ENCODE measurements around the gene SLX4IP. TPM values are rescaled to one million over a fixed set of nuclear protein-coding genes. Genes with fewer than 3 reads are reported as not detected.
A peak's percentile ranks its signal among the peaks of the same experiment; 100 is the strongest.

SLX4IP gene
- total RNA-seq, 1 experiment from 2014 or later = 7.4 TPM

DNA sequence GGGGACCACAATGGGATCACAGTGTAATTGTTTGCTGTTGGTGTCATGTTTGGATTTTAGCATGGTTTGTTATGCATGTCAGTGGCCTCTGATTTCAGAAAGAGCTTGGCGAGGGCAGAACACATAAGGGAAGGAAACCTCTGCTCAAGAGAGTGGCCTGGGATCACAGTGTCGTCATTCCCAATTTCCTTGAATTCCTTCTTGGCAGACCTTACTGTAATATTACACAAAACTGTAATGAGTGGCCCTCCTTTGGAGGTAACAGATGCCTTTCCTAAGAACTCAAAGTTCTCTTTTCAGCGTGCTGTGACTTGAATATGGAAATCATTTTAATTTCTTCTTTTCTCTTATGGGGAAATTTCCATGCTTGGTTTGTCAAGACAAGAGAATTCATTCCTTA, 191.8 kb downstream of the SLX4IP start (continued):
- TF ChIP-seq, protein P1, sequence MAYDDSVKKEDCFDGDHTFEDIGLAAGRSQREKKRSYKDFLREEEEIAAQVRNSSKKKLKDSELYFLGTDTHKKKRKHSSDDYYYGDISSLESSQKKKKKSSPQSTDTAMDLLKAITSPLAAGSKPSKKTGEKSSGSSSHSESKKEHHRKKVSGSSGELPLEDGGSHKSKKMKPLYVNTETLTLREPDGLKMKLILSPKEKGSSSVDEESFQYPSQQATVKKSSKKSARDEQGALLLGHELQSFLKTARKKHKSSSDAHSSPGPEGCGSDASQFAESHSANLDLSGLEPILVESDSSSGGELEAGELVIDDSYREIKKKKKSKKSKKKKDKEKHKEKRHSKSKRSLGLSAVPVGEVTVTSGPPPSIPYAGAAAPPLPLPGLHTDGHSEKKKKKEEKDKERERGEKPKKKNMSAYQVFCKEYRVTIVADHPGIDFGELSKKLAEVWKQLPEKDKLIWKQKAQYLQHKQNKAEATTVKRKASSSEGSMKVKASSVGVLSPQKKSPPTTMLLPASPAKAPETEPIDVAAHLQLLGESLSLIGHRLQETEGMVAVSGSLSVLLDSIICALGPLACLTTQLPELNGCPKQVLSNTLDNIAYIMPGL (CRISPR knock-in tag; IDR thresholded peaks at IDR 0.05) = no peak
- TF ChIP-seq, protein P2, sequence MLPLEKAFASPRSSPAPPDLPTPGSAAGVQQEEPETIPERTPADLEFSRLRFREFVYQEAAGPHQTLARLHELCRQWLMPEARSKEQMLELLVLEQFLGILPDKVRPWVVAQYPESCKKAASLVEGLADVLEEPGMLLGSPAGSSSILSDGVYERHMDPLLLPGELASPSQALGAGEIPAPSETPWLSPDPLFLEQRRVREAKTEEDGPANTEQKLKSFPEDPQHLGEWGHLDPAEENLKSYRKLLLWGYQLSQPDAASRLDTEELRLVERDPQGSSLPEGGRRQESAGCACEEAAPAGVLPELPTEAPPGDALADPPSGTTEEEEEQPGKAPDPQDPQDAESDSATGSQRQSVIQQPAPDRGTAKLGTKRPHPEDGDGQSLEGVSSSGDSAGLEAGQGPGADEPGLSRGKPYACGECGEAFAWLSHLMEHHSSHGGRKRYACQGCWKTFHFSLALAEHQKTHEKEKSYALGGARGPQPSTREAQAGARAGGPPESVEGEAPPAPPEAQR (CRISPR knock-in tag; IDR thresholded peaks at IDR 0.05) = no peak
- TF ChIP-seq MYBL2 (CRISPR knock-in tag; IDR thresholded peaks at IDR 0.05) (no peak), ZNF317 (CRISPR knock-in tag; IDR thresholded peaks at IDR 0.05; ENCODE audit: borderline replicate concordance, low read depth) (no peak), FOXP1 (CRISPR knock-in tag; IDR thresholded peaks at IDR 0.05; ENCODE audit: borderline replicate concordance) (no peak), NR2C2 (CRISPR knock-in tag; IDR thresholded peaks at IDR 0.05) (no peak), SMAD4 (CRISPR knock-in tag; IDR thresholded peaks at IDR 0.05) (no peak), NFE2L1 (CRISPR knock-in tag; IDR thresholded peaks at IDR 0.05) (no peak)
- TF ChIP-seq, protein P3, sequence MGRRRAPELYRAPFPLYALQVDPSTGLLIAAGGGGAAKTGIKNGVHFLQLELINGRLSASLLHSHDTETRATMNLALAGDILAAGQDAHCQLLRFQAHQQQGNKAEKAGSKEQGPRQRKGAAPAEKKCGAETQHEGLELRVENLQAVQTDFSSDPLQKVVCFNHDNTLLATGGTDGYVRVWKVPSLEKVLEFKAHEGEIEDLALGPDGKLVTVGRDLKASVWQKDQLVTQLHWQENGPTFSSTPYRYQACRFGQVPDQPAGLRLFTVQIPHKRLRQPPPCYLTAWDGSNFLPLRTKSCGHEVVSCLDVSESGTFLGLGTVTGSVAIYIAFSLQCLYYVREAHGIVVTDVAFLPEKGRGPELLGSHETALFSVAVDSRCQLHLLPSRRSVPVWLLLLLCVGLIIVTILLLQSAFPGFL (CRISPR knock-in tag; IDR thresholded peaks at IDR 0.05; ENCODE audit: borderline replicate concordance) = no peak
- TF ChIP-seq, protein P4, sequence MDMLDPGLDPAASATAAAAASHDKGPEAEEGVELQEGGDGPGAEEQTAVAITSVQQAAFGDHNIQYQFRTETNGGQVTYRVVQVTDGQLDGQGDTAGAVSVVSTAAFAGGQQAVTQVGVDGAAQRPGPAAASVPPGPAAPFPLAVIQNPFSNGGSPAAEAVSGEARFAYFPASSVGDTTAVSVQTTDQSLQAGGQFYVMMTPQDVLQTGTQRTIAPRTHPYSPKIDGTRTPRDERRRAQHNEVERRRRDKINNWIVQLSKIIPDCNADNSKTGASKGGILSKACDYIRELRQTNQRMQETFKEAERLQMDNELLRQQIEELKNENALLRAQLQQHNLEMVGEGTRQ (CRISPR knock-in tag; IDR thresholded peaks at IDR 0.05) = no peak
- TF ChIP-seq, protein P5, sequence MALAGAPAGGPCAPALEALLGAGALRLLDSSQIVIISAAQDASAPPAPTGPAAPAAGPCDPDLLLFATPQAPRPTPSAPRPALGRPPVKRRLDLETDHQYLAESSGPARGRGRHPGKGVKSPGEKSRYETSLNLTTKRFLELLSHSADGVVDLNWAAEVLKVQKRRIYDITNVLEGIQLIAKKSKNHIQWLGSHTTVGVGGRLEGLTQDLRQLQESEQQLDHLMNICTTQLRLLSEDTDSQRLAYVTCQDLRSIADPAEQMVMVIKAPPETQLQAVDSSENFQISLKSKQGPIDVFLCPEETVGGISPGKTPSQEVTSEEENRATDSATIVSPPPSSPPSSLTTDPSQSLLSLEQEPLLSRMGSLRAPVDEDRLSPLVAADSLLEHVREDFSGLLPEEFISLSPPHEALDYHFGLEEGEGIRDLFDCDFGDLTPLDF (CRISPR knock-in tag; IDR thresholded peaks at IDR 0.05) = no peak
- TF ChIP-seq, protein P6, sequence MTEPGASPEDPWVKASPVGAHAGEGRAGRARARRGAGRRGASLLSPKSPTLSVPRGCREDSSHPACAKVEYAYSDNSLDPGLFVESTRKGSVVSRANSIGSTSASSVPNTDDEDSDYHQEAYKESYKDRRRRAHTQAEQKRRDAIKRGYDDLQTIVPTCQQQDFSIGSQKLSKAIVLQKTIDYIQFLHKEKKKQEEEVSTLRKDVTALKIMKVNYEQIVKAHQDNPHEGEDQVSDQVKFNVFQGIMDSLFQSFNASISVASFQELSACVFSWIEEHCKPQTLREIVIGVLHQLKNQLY (CRISPR knock-in tag; IDR thresholded peaks at IDR 0.05) = no peak
- TF ChIP-seq, protein P7, sequence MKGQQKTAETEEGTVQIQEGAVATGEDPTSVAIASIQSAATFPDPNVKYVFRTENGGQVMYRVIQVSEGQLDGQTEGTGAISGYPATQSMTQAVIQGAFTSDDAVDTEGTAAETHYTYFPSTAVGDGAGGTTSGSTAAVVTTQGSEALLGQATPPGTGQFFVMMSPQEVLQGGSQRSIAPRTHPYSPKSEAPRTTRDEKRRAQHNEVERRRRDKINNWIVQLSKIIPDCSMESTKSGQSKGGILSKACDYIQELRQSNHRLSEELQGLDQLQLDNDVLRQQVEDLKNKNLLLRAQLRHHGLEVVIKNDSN (CRISPR knock-in tag; IDR thresholded peaks at IDR 0.05) = no peak

DNA sequence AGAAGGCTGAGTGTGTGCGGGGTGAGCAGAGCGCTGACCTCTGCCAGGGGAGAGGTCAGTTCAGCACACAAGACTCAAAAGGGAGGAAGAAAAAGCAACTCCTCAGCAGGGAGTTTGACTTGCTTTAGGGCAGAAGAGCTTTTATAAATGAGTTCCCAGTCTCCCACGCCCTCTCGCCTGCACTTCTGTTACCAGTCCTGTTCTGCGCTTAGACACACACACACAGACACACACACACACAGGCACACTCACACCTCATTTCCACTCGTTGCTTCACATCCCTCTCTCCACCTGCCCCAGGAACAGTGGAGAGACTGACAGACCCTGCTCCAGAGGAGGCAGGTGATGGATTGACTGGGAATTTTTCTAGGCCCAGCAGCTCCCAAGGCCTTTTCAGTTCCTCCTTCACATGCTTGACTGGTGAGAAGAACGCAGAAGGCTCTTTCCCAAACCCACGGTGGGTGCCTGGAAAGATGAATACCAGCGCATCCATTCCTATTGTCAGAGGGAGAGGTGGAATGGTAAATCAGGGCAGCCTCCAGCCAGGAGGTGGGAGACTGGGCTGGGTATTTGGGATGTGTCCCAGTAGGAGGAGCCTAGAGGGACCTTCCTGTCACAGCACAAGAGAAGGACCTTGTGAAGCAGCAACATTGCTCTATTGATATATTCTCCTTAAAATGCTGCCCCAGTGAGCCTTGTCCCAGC, 195.0 kb downstream of the SLX4IP start:
- Mint-ChIP-seq H3K27me3 (ENCODE audit: low read depth) (no peaks in the 10 kb centered on the region), H3K9me3 (no peaks in the 10 kb centered on the region), H3K4me3 (no peak overlapping the region), H3K36me3 (no peaks in the 10 kb centered on the region), H3K27ac (no peak overlapping the region), H3K4me1 (peaks cover 84% of the 10 kb centered on the region)
- ChIA-PET POLR2A (no interaction called here), CTCF (no interaction called here)
- ATAC-seq (peak; percentile 36), DNase-seq (ENCODE audit: low spot score) (no peak)
- TF ChIP-seq FOXJ3 (CRISPR knock-in tag; IDR thresholded peaks at IDR 0.05; ENCODE audit: borderline replicate concordance) (no peak), JAZF1 (CRISPR knock-in tag; IDR thresholded peaks at IDR 0.05) (no peak), IRF2 (CRISPR knock-in tag; IDR thresholded peaks at IDR 0.05; ENCODE audit: borderline replicate concordance, low read depth) (no peak), ZNF138 (CRISPR knock-in tag; conservative IDR thresholded peaks at IDR 0.05) (no peak), NFYB (CRISPR knock-in tag; conservative IDR thresholded peaks at IDR 0.05; ENCODE audit: low read depth) (no peak), EMX1 (CRISPR knock-in tag; IDR thresholded peaks at IDR 0.05) (no peak)
- TF ChIP-seq, protein P5 (CRISPR knock-in tag; IDR thresholded peaks at IDR 0.05) = no peak
- TF ChIP-seq, protein P2 (CRISPR knock-in tag; IDR thresholded peaks at IDR 0.05) = no peak
- TF ChIP-seq, protein P8, sequence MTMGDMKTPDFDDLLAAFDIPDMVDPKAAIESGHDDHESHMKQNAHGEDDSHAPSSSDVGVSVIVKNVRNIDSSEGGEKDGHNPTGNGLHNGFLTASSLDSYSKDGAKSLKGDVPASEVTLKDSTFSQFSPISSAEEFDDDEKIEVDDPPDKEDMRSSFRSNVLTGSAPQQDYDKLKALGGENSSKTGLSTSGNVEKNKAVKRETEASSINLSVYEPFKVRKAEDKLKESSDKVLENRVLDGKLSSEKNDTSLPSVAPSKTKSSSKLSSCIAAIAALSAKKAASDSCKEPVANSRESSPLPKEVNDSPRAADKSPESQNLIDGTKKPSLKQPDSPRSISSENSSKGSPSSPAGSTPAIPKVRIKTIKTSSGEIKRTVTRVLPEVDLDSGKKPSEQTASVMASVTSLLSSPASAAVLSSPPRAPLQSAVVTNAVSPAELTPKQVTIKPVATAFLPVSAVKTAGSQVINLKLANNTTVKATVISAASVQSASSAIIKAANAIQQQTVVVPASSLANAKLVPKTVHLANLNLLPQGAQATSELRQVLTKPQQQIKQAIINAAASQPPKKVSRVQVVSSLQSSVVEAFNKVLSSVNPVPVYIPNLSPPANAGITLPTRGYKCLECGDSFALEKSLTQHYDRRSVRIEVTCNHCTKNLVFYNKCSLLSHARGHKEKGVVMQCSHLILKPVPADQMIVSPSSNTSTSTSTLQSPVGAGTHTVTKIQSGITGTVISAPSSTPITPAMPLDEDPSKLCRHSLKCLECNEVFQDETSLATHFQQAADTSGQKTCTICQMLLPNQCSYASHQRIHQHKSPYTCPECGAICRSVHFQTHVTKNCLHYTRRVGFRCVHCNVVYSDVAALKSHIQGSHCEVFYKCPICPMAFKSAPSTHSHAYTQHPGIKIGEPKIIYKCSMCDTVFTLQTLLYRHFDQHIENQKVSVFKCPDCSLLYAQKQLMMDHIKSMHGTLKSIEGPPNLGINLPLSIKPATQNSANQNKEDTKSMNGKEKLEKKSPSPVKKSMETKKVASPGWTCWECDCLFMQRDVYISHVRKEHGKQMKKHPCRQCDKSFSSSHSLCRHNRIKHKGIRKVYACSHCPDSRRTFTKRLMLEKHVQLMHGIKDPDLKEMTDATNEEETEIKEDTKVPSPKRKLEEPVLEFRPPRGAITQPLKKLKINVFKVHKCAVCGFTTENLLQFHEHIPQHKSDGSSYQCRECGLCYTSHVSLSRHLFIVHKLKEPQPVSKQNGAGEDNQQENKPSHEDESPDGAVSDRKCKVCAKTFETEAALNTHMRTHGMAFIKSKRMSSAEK (CRISPR knock-in tag; IDR thresholded peaks at IDR 0.05; ENCODE audit: borderline replicate concordance) = no peak

All from WTC11 (cell line).